OCI-LY3 (cell line): ENCODE data around the gene PRR23E.

Experiments
- EZH2phosphoT487 ChIP-seq: fragments of 200-600 bp; shearing (Covaris generic); IDR thresholded peaks from 2 replicates; pipeline ENCODE4 v1.6.1; 2018; ENCODE audit warnings: antibody characterized with exemption, mixed run types, low read depth
- TF ChIP-seq, protein P1 (sequence below): fragments of 200-600, 300-600 bp; sonication (generic); IDR thresholded peaks from 2 replicates; pipeline ENCODE4 v1.5.1; 2014; ENCODE audit warnings: antibody characterized with exemption, low read length, low read depth

GRCh38 chr3:127166501-127167065 lies 26.3 kb upstream of the PRR23E start:
- TF ChIP-seq, protein P1, sequence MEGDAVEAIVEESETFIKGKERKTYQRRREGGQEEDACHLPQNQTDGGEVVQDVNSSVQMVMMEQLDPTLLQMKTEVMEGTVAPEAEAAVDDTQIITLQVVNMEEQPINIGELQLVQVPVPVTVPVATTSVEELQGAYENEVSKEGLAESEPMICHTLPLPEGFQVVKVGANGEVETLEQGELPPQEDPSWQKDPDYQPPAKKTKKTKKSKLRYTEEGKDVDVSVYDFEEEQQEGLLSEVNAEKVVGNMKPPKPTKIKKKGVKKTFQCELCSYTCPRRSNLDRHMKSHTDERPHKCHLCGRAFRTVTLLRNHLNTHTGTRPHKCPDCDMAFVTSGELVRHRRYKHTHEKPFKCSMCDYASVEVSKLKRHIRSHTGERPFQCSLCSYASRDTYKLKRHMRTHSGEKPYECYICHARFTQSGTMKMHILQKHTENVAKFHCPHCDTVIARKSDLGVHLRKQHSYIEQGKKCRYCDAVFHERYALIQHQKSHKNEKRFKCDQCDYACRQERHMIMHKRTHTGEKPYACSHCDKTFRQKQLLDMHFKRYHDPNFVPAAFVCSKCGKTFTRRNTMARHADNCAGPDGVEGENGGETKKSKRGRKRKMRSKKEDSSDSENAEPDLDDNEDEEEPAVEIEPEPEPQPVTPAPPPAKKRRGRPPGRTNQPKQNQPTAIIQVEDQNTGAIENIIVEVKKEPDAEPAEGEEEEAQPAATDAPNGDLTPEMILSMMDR = no peak
- TF ChIP-seq EZH2phosphoT487 = no peak
